Dendritic cell treated with granulocyte-macrophage colony-stimulating factor and Interleukin-4, amounts not matched to agents 40 ng/mL and 50 ng/mL, for 4 days (primary cell): Measurements from ENCODE around the gene HSPH1.

Experiments used
- H3K27ac Mint-ChIP-seq: one replicate; pipeline ENCODE4 v1.8.0; 2022; ENCODE audit warnings: mild to moderate bottlenecking, mixed read lengths
- H3K27me3 Mint-ChIP-seq: one replicate; pipeline ENCODE4 v1.8.0; 2022; ENCODE audit warnings: mild to moderate bottlenecking, mixed read lengths
- H3K36me3 Mint-ChIP-seq: one replicate; pipeline ENCODE4 v1.8.0; 2022; ENCODE audit warnings: low read depth, mixed read lengths
- H3K4me1 Mint-ChIP-seq: one replicate; pipeline ENCODE4 v1.8.0; 2022; ENCODE audit warnings: low read depth, mixed read lengths
- H3K4me3 Mint-ChIP-seq: one replicate; pipeline ENCODE4 v1.8.0; 2022; ENCODE audit warnings: mild to moderate bottlenecking, moderate library complexity, mixed read lengths
- H3K9me3 Mint-ChIP-seq: one replicate; pipeline ENCODE4 v1.8.0; 2022; ENCODE audit warnings: mixed read lengths
- intact Hi-C: fragments of 100-400 bp; cut with micrococcal nuclease; formaldehyde crosslinking; loops from one replicate; pipeline ENCODE4 v1.15.0; 2022

Gene HSPH1

GRCh38 chr13:31161557-31162150 lies at the start of gene HSPH1:
TSS of gene HSPH1 (minus strand) at chr13:31161904. CDS start at chr13:31161582, 322 bp downstream.
- Mint-ChIP-seq H3K36me3 (peaks cover 58% of the 10 kb centered on the region), H3K9me3 (no peaks in the 10 kb centered on the region)

GRCh38 chr13:31209841-31210210 lies 48.1 kb upstream of the HSPH1 start:
- Mint-ChIP-seq H3K27me3 (no peaks in the 10 kb centered on the region), H3K27ac (peak overlapping the region; percentile 47), H3K9me3 (no peaks in the 10 kb centered on the region), H3K36me3 (no peaks in the 10 kb centered on the region), H3K4me3 (peak overlapping the region; percentile 52), H3K4me1 (peaks cover 56% of the 10 kb centered on the region)
- intact Hi-C loops, result no loop called here

More at GRCh38 chr13:31161557-31162150, at the start of gene HSPH1:
- intact Hi-C loops, result loop anchor here (2.0 to 5.0 kb wide), 3 partner anchors 39 to 545 kb away; partner anchors contain the start of gene USPL1
- Mint-ChIP-seq H3K27ac (peak within 1 kb of the TSS; percentile 96), H3K27me3 (no peaks in the 10 kb centered on the region), H3K4me3 (peak within 1 kb of the TSS; percentile 99), H3K4me1 (peaks cover 30% of the 10 kb centered on the region)

- intact Hi-C loops, result no loop called here
- no peaks in the 10 kb centered on the region for H3K27me3 Mint-ChIP-seq
- peak overlapping the region; percentile 52 for H3K4me3 Mint-ChIP-seq
- no peaks in the 10 kb centered on the region for H3K9me3 Mint-ChIP-seq
- no peaks in the 10 kb centered on the region for H3K36me3 Mint-ChIP-seq
- H3K4me1 Mint-ChIP-seq, result peaks cover 58% of the 10 kb centered on the region
- H3K27ac Mint-ChIP-seq, result peak overlapping the region; percentile 47
Observed at GRCh38 chr13:31209172-31209840, 47.6 kb upstream of the HSPH1 start.

GRCh38 chr13:31208559-31209122 lies 46.9 kb upstream of the HSPH1 start:
- H3K4me3 Mint-ChIP-seq, result peak overlapping the region; percentile 7
- H3K27me3 Mint-ChIP-seq, result no peaks in the 10 kb centered on the region
- peaks cover 58% of the 10 kb centered on the region for H3K4me1 Mint-ChIP-seq
- H3K9me3 Mint-ChIP-seq, result no peaks in the 10 kb centered on the region
- intact Hi-C loops, result no loop called here
- H3K36me3 Mint-ChIP-seq, result no peaks in the 10 kb centered on the region
- H3K27ac Mint-ChIP-seq, result peak overlapping the region; percentile 47

GRCh38 chr13:31207661-31208552 lies 46.2 kb upstream of the HSPH1 start:
- Mint-ChIP-seq H3K9me3 (no peaks in the 10 kb centered on the region), H3K4me3 (peak overlapping the region; percentile 7), H3K4me1 (peaks cover 59% of the 10 kb centered on the region), H3K36me3 (no peaks in the 10 kb centered on the region), H3K27ac (peak overlapping the region; percentile 47), H3K27me3 (no peaks in the 10 kb centered on the region)
- intact Hi-C loops, result no loop called here

- Mint-ChIP-seq H3K36me3 (no peaks in the 10 kb centered on the region), H3K9me3 (no peaks in the 10 kb centered on the region), H3K4me3 (no peak overlapping the region), H3K27ac (no peak overlapping the region), H3K4me1 (peaks cover 56% of the 10 kb centered on the region), H3K27me3 (peaks cover under 1% of the 10 kb centered on the region)
- intact Hi-C loops, result no loop called here
Observed at GRCh38 chr13:31204592-31204991, 42.9 kb upstream of the HSPH1 start.

- intact Hi-C loops, result loop anchor here (2.0 kb wide), 1 partner anchor 39 kb away; no protein-coding TSS in a partner anchor
- peak overlapping the region; percentile 81 for H3K27ac Mint-ChIP-seq
- H3K4me1 Mint-ChIP-seq, result peaks cover 46% of the 10 kb centered on the region
- no peaks in the 10 kb centered on the region for H3K36me3 Mint-ChIP-seq
- H3K4me3 Mint-ChIP-seq, result peak overlapping the region; percentile 64
- H3K9me3 Mint-ChIP-seq, result no peaks in the 10 kb centered on the region
- H3K27me3 Mint-ChIP-seq, result peaks cover 4% of the 10 kb centered on the region
Observed at GRCh38 chr13:31201341-31202031, 39.8 kb upstream of the HSPH1 start.

- no peaks in the 10 kb centered on the region for H3K9me3 Mint-ChIP-seq
- intact Hi-C loops, result loop anchor here (2.0 kb wide), 1 partner anchor 38 kb away; no protein-coding TSS in a partner anchor
- peak overlapping the region; percentile 81 for H3K27ac Mint-ChIP-seq
- H3K4me1 Mint-ChIP-seq, result peaks cover 50% of the 10 kb centered on the region
- peaks cover 4% of the 10 kb centered on the region for H3K27me3 Mint-ChIP-seq
- H3K36me3 Mint-ChIP-seq, result no peaks in the 10 kb centered on the region
- peak overlapping the region; percentile 64 for H3K4me3 Mint-ChIP-seq
Observed at GRCh38 chr13:31200637-31200971, 38.9 kb upstream of the HSPH1 start.

- intact Hi-C loops, result loop anchor here (2.0 to 10.0 kb wide), 2 partner anchors 37 to 225 kb away; no protein-coding TSS in a partner anchor
- Mint-ChIP-seq H3K4me3 (peak within 1 kb of the TSS; percentile 77), H3K27me3 (peaks cover 4% of the 10 kb centered on the region), H3K27ac (peak within 1 kb of the TSS; percentile 81), H3K9me3 (no peaks in the 10 kb centered on the region), H3K36me3 (no peaks in the 10 kb centered on the region), H3K4me1 (peaks cover 53% of the 10 kb centered on the region)
Observed at GRCh38 chr13:31199849-31200636, 38.3 kb upstream of the HSPH1 start, which contains the start of gene B3GLCT. TSS of gene B3GLCT (plus strand) at chr13:31199975. CDS start at chr13:31200085, 110 bp downstream.

- Mint-ChIP-seq H3K27ac (peak overlapping the region; percentile 81), H3K4me3 (peak overlapping the region; percentile 77), H3K27me3 (peaks cover 4% of the 10 kb centered on the region), H3K9me3 (no peaks in the 10 kb centered on the region), H3K36me3 (no peaks in the 10 kb centered on the region), H3K4me1 (peaks cover 48% of the 10 kb centered on the region)
- intact Hi-C loops, result loop anchor here (10.0 kb wide), 1 partner anchor 225 kb away; no protein-coding TSS in a partner anchor
Observed at GRCh38 chr13:31199527-31199848, 37.8 kb upstream of the HSPH1 start.

GRCh38 chr13:31198519-31198918 lies 36.8 kb upstream of the HSPH1 start:
- Mint-ChIP-seq H3K4me1 (peaks cover 38% of the 10 kb centered on the region), H3K27ac (no peak overlapping the region), H3K27me3 (peaks cover 4% of the 10 kb centered on the region), H3K4me3 (peak overlapping the region; percentile 20), H3K36me3 (no peaks in the 10 kb centered on the region), H3K9me3 (no peaks in the 10 kb centered on the region)
- intact Hi-C loops, result loop anchor here (10.0 kb wide), 1 partner anchor 226 kb away; no protein-coding TSS in a partner anchor

- H3K4me3 Mint-ChIP-seq, result no peak overlapping the region
- no peaks in the 10 kb centered on the region for H3K36me3 Mint-ChIP-seq
- H3K9me3 Mint-ChIP-seq, result no peaks in the 10 kb centered on the region
- H3K27ac Mint-ChIP-seq, result no peak overlapping the region
- peaks cover 4% of the 10 kb centered on the region for H3K27me3 Mint-ChIP-seq
- intact Hi-C loops, result loop anchor here (10.0 kb wide), 1 partner anchor 228 kb away; no protein-coding TSS in a partner anchor
- peaks cover 32% of the 10 kb centered on the region for H3K4me1 Mint-ChIP-seq
Observed at GRCh38 chr13:31196992-31197391, 35.3 kb upstream of the HSPH1 start.
